Uterus (tissue), 4 donors: ENCODE data around the gene ZRANB2. TPM values are rescaled to one million over a fixed set of nuclear protein-coding genes. Genes with fewer than 3 reads are reported as not detected.

ENCODE experiments used
- DNase-seq, 2 donors: peaks; one replicate each; pipeline ENCODE4 v3.0.0-alpha.2; 2019 to 2020
- H3K27ac ChIP-seq, 2 donors: fragments of 200-600 bp; sonication (generic); 1 replicate in 1 of 2; 2 replicates in 1 of 2; pipeline ENCODE4 v1.5.1; 2016 to 2018
- H3K27me3 ChIP-seq, 2 donors: fragments of 200-600 bp; sonication (generic); one replicate each; pipeline ENCODE4 v1.5.1; 2018 to 2019; ENCODE audit warnings: control low read depth in 1 of 2
- H3K36me3 ChIP-seq, 2 donors: fragments of 200-600 bp; sonication (generic); one replicate each; pipeline ENCODE4 v1.5.1; 2019; ENCODE audit warnings: control low read depth in 1 of 2
- H3K4me1 ChIP-seq, 2 donors: fragments of 200-600 bp; sonication (generic); one replicate each; pipeline ENCODE4 v1.5.1; 2018 to 2019; ENCODE audit warnings: control low read depth in 1 of 2
- H3K4me3 ChIP-seq, 2 donors: fragments of 200-600 bp; sonication (generic); 1 replicate in 1 of 2; 2 replicates in 1 of 2; pipeline ENCODE4 v1.5.1; 2018 to 2019; ENCODE audit warnings: mild to moderate bottlenecking in 1 of 2
- H3K9me3 ChIP-seq, 2 donors: fragments of 200-600 bp; sonication (generic); one replicate each; pipeline ENCODE4 v1.5.1; 2019; ENCODE audit warnings: control low read depth in 1 of 2
- CTCF ChIP-seq, 4 experiments: fragments of 200-600 bp in 2 of 4; fragments of 450-650 bp in 2 of 4; sonication (generic) in 2 of 4; IDR thresholded peaks; one replicate each; pipeline ENCODE4 v1.5.1; 2016 to 2019; ENCODE audit warnings: antibody characterized with exemption in 4 of 4, mild to moderate bottlenecking in 2 of 4, moderate library complexity in 1 of 4
- POLR2A ChIP-seq, 2 donors: fragments of 450-650 bp; IDR thresholded peaks; one replicate each; pipeline ENCODE4 v1.6.1; 2016; ENCODE audit warnings: antibody characterized with exemption in 2 of 2, mild to moderate bottlenecking in 1 of 2, moderate library complexity in 1 of 2
- intact Hi-C: fragments of 100-400 bp; cut with DNase I; formaldehyde crosslinking; loops from one replicate; pipeline ENCODE4 v1.15.1; 2023; ENCODE audit warnings: low total_unique reads
- total RNA-seq, 4 donors: library from RNA; depleted of rRNA in 3 of 4; stranded (reverse); fragments of >200 nt in 3 of 4; gene quantifications; one replicate each; pipeline versions ENCODE4 v1.1.0 to v1.2.4, GENCODE V29; 2014 to 2023
- donor health status: DM: yes; HTN: yes; CAD: no.

ZRANB2 gene
- total RNA-seq, 4 donors from 2014 or later: 29.5 to 178 (median 122) TPM

- Histone ChIP-seq H3K27ac (no peak overlapping the region), H3K4me1 (no peaks in the 10 kb centered on the region), H3K4me3 (no peak overlapping the region), H3K36me3 (no peaks in the 10 kb centered on the region), H3K27me3 (no peaks in the 10 kb centered on the region), H3K9me3 (no peaks in the 10 kb centered on the region)
- no peak for DNase-seq
- intact Hi-C loops: no loop called here
- TF ChIP-seq POLR2A (IDR thresholded peaks at IDR 0.05) (no peak), CTCF (IDR thresholded peaks at IDR 0.05) (peak in 2 of 4 experiments; percentile 16 to 38)
Measured at GRCh38 chr1:71093938-71094337, 13.1 kb upstream of the ZRANB2 start.

- Histone ChIP-seq H3K27ac (no peak overlapping the region), H3K9me3 (no peaks in the 10 kb centered on the region), H3K27me3 (no peaks in the 10 kb centered on the region), H3K4me1 (no peaks in the 10 kb centered on the region), H3K36me3 (no peaks in the 10 kb centered on the region), H3K4me3 (no peak overlapping the region)
- TF ChIP-seq CTCF (IDR thresholded peaks at IDR 0.05): no peak
- TF ChIP-seq POLR2A (IDR thresholded peaks at IDR 0.05): no peak
- no peak for DNase-seq
- intact Hi-C loops: no loop called here
Measured at GRCh38 chr1:71089536-71090270, 8.9 kb upstream of the ZRANB2 start.

GRCh38 chr1:71088645-71089287 lies 7.9 kb upstream of the ZRANB2 start:
- no peak for TF ChIP-seq CTCF (IDR thresholded peaks at IDR 0.05)
- no peak for TF ChIP-seq POLR2A (IDR thresholded peaks at IDR 0.05)
- no peaks in the 10 kb centered on the region for H3K4me1 ChIP-seq
- no peaks in the 10 kb centered on the region for H3K27me3 ChIP-seq
- intact Hi-C loops: no loop called here
- no peak overlapping the region for H3K4me3 ChIP-seq
- H3K9me3 ChIP-seq: no peaks in the 10 kb centered on the region
- H3K27ac ChIP-seq: no peak overlapping the region
- no peaks in the 10 kb centered on the region for H3K36me3 ChIP-seq
- DNase-seq: no peak

GRCh38 chr1:71087713-71088112 lies 6.9 kb upstream of the ZRANB2 start:
- H3K4me3 ChIP-seq: no peak overlapping the region
- no peak for DNase-seq
- no peaks in the 10 kb centered on the region for H3K9me3 ChIP-seq
- TF ChIP-seq POLR2A (IDR thresholded peaks at IDR 0.05): no peak
- no peak for TF ChIP-seq CTCF (IDR thresholded peaks at IDR 0.05)
- no peak overlapping the region for H3K27ac ChIP-seq
- H3K36me3 ChIP-seq: no peaks in the 10 kb centered on the region
- no peaks in the 10 kb centered on the region for H3K4me1 ChIP-seq
- H3K27me3 ChIP-seq: no peaks in the 10 kb centered on the region
- intact Hi-C loops: no loop called here

- no peak for DNase-seq
- H3K36me3 ChIP-seq: no peaks in the 10 kb centered on the region
- intact Hi-C loops: no loop called here
- no peaks in the 10 kb centered on the region for H3K4me1 ChIP-seq
- no peaks in the 10 kb centered on the region for H3K9me3 ChIP-seq
- no peak for TF ChIP-seq POLR2A (IDR thresholded peaks at IDR 0.05)
- TF ChIP-seq CTCF (IDR thresholded peaks at IDR 0.05): no peak
- no peaks in the 10 kb centered on the region for H3K27me3 ChIP-seq
- H3K27ac ChIP-seq: no peak overlapping the region
- no peak overlapping the region for H3K4me3 ChIP-seq
Measured at GRCh38 chr1:71087060-71087459, 6.2 kb upstream of the ZRANB2 start.
